IMR-90 (cell line): ENCODE data around the gene MFN2. TPM values are rescaled to one million over a fixed set of nuclear protein-coding genes. Genes with fewer than 3 reads are reported as not detected.

ENCODE experiments used
- ATAC-seq: fragments of 200-7000 bp; cut with Tn5 transposase; 2 replicates; pipeline ENCODE4 v1.9.1; 2020; ENCODE audit warnings: low read depth, mild to moderate bottlenecking, moderate library complexity
- BruUV-seq: library from RNA; stranded (reverse); fragments of 400-500 nt; replicated peaks from 2 replicates; lab custom pipeline; 2021; lab: Mats Ljungman, UMichigan
- CTCF ChIA-PET: fragments of 300-600 bp; formaldehyde crosslinking; extraction: SDS; loops from one replicate; lab custom pipeline; 2021; ENCODE audit warnings: antibody characterized with exemption; lab: Yijun Ruan, JAX
- POLR2A ChIA-PET: fragments of 300-600 bp; sonication (Branson Sonifier 250); formaldehyde crosslinking; loops from one replicate; lab custom pipeline; 2022; ENCODE audit warnings: antibody characterized with exemption; ENCODE audit not compliant: unreplicated experiment; lab: Charles Lee
- DNase-seq: peaks from one replicate; pipeline ENCODE4 v3.0.0; 2013
- H2AFZ ChIP-seq: replicated peaks from 2 replicates; pipeline ENCODE3; 2013; ENCODE audit warnings: low read length, mild to moderate bottlenecking; ENCODE audit not compliant: poor library complexity
- H2AK5ac ChIP-seq: 2 replicates; pipeline ENCODE4 v1.6.1; 2013; ENCODE audit warnings: low read depth, low read length, inconsistent platforms
- H2AK9ac ChIP-seq: replicated peaks from 2 replicates; pipeline ENCODE3; 2013; ENCODE audit warnings: mild to moderate bottlenecking, low read depth, low read length, moderate library complexity; ENCODE audit not compliant: poor library complexity
- H2BK120ac ChIP-seq: 2 replicates; pipeline ENCODE4 v1.6.1; 2013; ENCODE audit warnings: low read depth, low read length, inconsistent platforms
- H2BK15ac ChIP-seq: 3 replicates; pipeline ENCODE4 v1.6.1; 2013; ENCODE audit warnings: low read depth, low read length, inconsistent platforms
- H2BK20ac ChIP-seq: 2 replicates; pipeline ENCODE4 v1.6.1; 2013; ENCODE audit warnings: low read depth, mild to moderate bottlenecking, inconsistent platforms, low read length, moderate library complexity
- H2BK5ac ChIP-seq: 2 replicates; pipeline ENCODE4 v1.6.1; 2013; ENCODE audit warnings: mild to moderate bottlenecking, low read depth, low read length, inconsistent platforms; ENCODE audit not compliant: poor library complexity, severe bottlenecking
- H3K14ac ChIP-seq: replicated peaks from 2 replicates; pipeline ENCODE4 v1.6.1; 2013; ENCODE audit warnings: low read depth, low read length, inconsistent platforms
- H3K18ac ChIP-seq: 2 replicates; pipeline ENCODE4 v1.6.1; 2013; ENCODE audit warnings: low read depth, low read length, control low read depth
- H3K23ac ChIP-seq: 2 replicates; pipeline ENCODE4 v1.6.1; 2013; ENCODE audit warnings: low read depth, low read length, inconsistent platforms
- H3K27ac ChIP-seq: 2 replicates; pipeline ENCODE4 v1.5.1; 2013; ENCODE audit warnings: mild to moderate bottlenecking, control low read depth, low read length; ENCODE audit not compliant: insufficient read depth
- H3K27me3 ChIP-seq: 2 replicates; pipeline ENCODE4 v1.6.1; 2013; ENCODE audit warnings: low read length; ENCODE audit not compliant: control insufficient read depth, insufficient read depth
- H3K36me3 ChIP-seq: 2 replicates; pipeline ENCODE4 v1.6.1; 2013; ENCODE audit warnings: low read length, mixed read lengths; ENCODE audit not compliant: control insufficient read depth, insufficient read depth
- H3K4ac ChIP-seq: 2 replicates; pipeline ENCODE4 v1.6.1; 2013; ENCODE audit warnings: low read depth, low read length, inconsistent platforms
- H3K4me1 ChIP-seq: 2 replicates; pipeline ENCODE4 v1.6.1; 2013; ENCODE audit warnings: low read length, mixed read lengths; ENCODE audit not compliant: control insufficient read depth, insufficient read depth
- H3K4me2 ChIP-seq: 2 replicates; pipeline ENCODE4 v1.6.1; 2013; ENCODE audit warnings: low read depth, mild to moderate bottlenecking, control low read depth, low read length, moderate library complexity
- H3K4me3 ChIP-seq: 2 replicates; pipeline ENCODE4 v1.5.1; 2013; ENCODE audit warnings: low read depth, mild to moderate bottlenecking, control low read depth, low read length, moderate library complexity; ENCODE audit not compliant: insufficient read depth
- H3K56ac ChIP-seq: 2 replicates; pipeline ENCODE4 v1.6.1; 2013; ENCODE audit warnings: low read length, inconsistent platforms; ENCODE audit not compliant: insufficient read depth; ENCODE audit errors: extremely low read depth
- H3K79me1 ChIP-seq, 2 experiments: 2 replicates each; pipeline ENCODE4 v1.6.1; 2013; ENCODE audit warnings: low read length in 2 of 2, inconsistent platforms in 1 of 2, low read depth in 1 of 2
- H3K9ac ChIP-seq: 2 replicates; pipeline ENCODE4 v1.6.1; 2013; ENCODE audit warnings: low read depth, low read length, control low read depth
- H3K9me1 ChIP-seq: 2 replicates; pipeline ENCODE4 v1.6.1; 2013; ENCODE audit warnings: low read length, inconsistent platforms; ENCODE audit not compliant: insufficient read depth
- H3K9me3 ChIP-seq: 2 replicates; pipeline ENCODE4 v1.6.1; 2013; ENCODE audit warnings: low read length; ENCODE audit not compliant: control insufficient read depth, insufficient read depth
- H4K20me1 ChIP-seq: 2 replicates; pipeline ENCODE4 v1.6.1; 2013; ENCODE audit warnings: low read length, inconsistent platforms; ENCODE audit not compliant: insufficient read depth
- H4K5ac ChIP-seq: 2 replicates; pipeline ENCODE4 v1.6.1; 2013; ENCODE audit warnings: mild to moderate bottlenecking, low read depth, low read length, control low read depth
- H4K8ac ChIP-seq, 2 experiments: 2 replicates each; pipeline ENCODE4 v1.6.1; 2013; ENCODE audit warnings: low read depth in 2 of 2, low read length in 2 of 2, control low read depth in 1 of 2, inconsistent platforms in 1 of 2
- H4K91ac ChIP-seq: 2 replicates; pipeline ENCODE4 v1.6.1; 2013; ENCODE audit warnings: low read depth, low read length, inconsistent platforms; ENCODE audit not compliant: insufficient read depth
- BHLHE40 ChIP-seq: fragments of 150-350 bp; IDR thresholded peaks from 2 replicates; pipeline ENCODE4 v1.6.1; 2016; ENCODE audit warnings: mild to moderate bottlenecking, low read depth, low read length
- CHD1 ChIP-seq: IDR thresholded peaks from 2 replicates; pipeline ENCODE4 v1.6.1; 2012; ENCODE audit warnings: low read depth, low read length, improper control_type of control experiment
- CTCF ChIP-seq: conservative IDR thresholded peaks from 2 replicates; pipeline ENCODE4 v1.5.1; 2012; ENCODE audit warnings: mild to moderate bottlenecking, low read depth, low read length, improper control_type of control experiment
- FOS ChIP-seq: fragments of 150-350 bp; IDR thresholded peaks from 2 replicates; pipeline ENCODE4 v1.6.1; 2016; ENCODE audit warnings: low read depth, low read length
- MAFK ChIP-seq: IDR thresholded peaks from 2 replicates; pipeline ENCODE4 v1.6.1; 2012; ENCODE audit warnings: low read depth, low read length, improper control_type of control experiment
- MAZ ChIP-seq: IDR thresholded peaks from 2 replicates; pipeline ENCODE4 v1.6.1; 2012; ENCODE audit warnings: low read depth, mild to moderate bottlenecking, low read length, improper control_type of control experiment, moderate library complexity, borderline replicate concordance
- MXI1 ChIP-seq: IDR thresholded peaks from 2 replicates; pipeline ENCODE4 v1.6.1; 2012; ENCODE audit warnings: low read depth, mild to moderate bottlenecking, low read length, moderate library complexity, borderline replicate concordance
- NFE2L2 ChIP-seq: fragments of 150-350 bp; IDR thresholded peaks from 2 replicates; pipeline ENCODE4 v1.6.1; 2016; ENCODE audit warnings: low read depth, mild to moderate bottlenecking, low read length
- POLR2A ChIP-seq: IDR thresholded peaks from 2 replicates; pipeline ENCODE4 v1.6.1; 2012; ENCODE audit warnings: mild to moderate bottlenecking, low read depth, low read length
- RAD21 ChIP-seq: IDR thresholded peaks from 2 replicates; pipeline ENCODE4 v1.6.1; 2012; ENCODE audit warnings: low read length, improper control_type of control experiment
- RCOR1 ChIP-seq: IDR thresholded peaks from 2 replicates; pipeline ENCODE4 v1.6.1; 2012; ENCODE audit warnings: mild to moderate bottlenecking, low read length, improper control_type of control experiment; ENCODE audit not compliant: insufficient replicate concordance
- WGBS, 2 experiments: methylation state at CpG; one replicate each; pipeline versions ENCODE4 v1.1.5 to v1.1.7; 2013; ENCODE audit warnings: missing lambda C conversion rate in 2 of 2; ENCODE audit not compliant: insufficient read length in 1 of 2; ENCODE audit errors: extremely low coverage in 2 of 2; 5-methylcytosine and 5-hydroxymethylcytosine counted together
- dilution Hi-C: fragments of 300-500 bp; cut with HindIII; formaldehyde crosslinking; loops from one replicate; pipeline ENCODE4 v1.14.3; 2018; ENCODE audit warnings: low sequenced_read_pairs; ENCODE audit not compliant: unreplicated experiment
- in situ Hi-C: fragments of 300-500 bp; cut with MboI; formaldehyde crosslinking; loops from 3 replicates; pipeline ENCODE4 v1.14.3; 2019; ENCODE audit warnings: low sequenced_read_pairs, inconsistent platforms, mixed read lengths
- intact Hi-C: fragments of 100-400 bp; cut with micrococcal nuclease; formaldehyde crosslinking; loops from 2 replicates; pipeline ENCODE4 v1.10.0; 2022
- polyA plus RNA-seq, 3 experiments: library from polyadenylated mRNA; depleted of rRNA; stranded (reverse); fragments of >200 nt; gene quantifications; 2 replicates each; pipeline ENCODE4 v1.2.3, GENCODE V29; 2012; ENCODE audit warnings: low replicate concordance in 1 of 3
- total RNA-seq: library from RNA; depleted of rRNA; stranded (reverse); fragments of >200 nt; gene quantifications from 2 replicates; pipeline ENCODE4 v1.2.3, GENCODE V29; 2012
- TF ChIP-seq, protein P1 (sequence below): fragments of 150-350 bp; IDR thresholded peaks from 2 replicates; pipeline ENCODE4 v1.6.1; 2016; ENCODE audit warnings: low read depth, mild to moderate bottlenecking, low read length, moderate library complexity, borderline replicate concordance
- TF ChIP-seq, protein P2 (sequence below): fragments of 150-350 bp; IDR thresholded peaks from 2 replicates; pipeline ENCODE4 v1.6.1; 2017; ENCODE audit warnings: mild to moderate bottlenecking, antibody characterized with exemption, low read length, low read depth

The MFN2 gene
- total and polyA plus RNA-seq, 2 of the 4 experiments (the other 2 are of a cell fraction): 52.8 to 84.2 TPM

DNA sequence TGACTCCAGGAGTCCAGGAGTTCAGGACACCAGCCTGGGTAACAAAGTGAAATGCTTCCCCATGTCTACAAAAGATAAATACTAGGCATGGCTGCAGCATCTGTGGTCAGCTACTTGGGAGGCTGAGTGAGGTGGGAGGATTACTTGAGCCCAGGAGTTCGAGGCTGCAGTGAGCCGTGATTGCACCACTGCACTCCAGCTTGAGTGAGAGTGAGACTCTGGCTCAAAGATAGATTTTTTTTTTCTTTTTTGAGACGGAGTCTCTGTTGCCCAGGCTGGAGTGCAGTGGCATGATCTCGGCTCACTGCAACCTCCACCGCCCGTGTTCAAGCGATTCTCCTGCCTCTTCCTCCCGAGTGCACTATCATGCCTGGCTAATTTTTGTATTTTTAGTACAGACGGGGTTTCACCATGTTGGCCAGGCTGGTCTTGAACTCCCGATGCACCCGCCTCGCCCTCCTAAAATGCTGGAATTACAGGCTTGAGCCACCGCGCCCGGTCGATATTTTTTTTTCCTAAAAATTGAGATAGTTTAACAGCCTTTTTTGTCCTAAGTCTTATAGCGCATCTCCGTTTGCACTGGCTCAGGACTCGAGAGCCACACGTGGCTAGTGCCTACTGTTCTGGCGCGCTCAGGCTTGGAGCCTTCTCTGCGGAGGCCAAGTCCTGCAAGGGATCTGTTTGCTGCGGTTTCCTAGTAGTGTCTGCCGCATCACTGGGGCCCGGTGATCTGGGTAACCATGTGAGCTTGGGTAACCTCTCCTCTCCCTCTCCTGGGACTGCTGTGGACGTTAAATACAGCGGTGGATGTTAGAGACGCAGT, 1.0 kb upstream of the MFN2 start:
- H4K8ac ChIP-seq: peak overlapping the region; percentile 15 to 87; a peak in 3 of 4 replicates
- H4K20me1 ChIP-seq: peaks cover 16% of the 10 kb centered on the region
- peak overlapping the region; percentile 35; the same call in 1 of the 2 replicates for H2AK5ac ChIP-seq
- H2AFZ ChIP-seq: peak overlapping the region; percentile 96
- H3K4me1 ChIP-seq: peaks cover 5% of the 10 kb centered on the region
- H3K9me3 ChIP-seq: no peaks in the 10 kb centered on the region
- in situ Hi-C loops: no loop called here
- no peak for TF ChIP-seq RCOR1
- TF ChIP-seq RAD21: no peak
- TF ChIP-seq, protein P1, sequence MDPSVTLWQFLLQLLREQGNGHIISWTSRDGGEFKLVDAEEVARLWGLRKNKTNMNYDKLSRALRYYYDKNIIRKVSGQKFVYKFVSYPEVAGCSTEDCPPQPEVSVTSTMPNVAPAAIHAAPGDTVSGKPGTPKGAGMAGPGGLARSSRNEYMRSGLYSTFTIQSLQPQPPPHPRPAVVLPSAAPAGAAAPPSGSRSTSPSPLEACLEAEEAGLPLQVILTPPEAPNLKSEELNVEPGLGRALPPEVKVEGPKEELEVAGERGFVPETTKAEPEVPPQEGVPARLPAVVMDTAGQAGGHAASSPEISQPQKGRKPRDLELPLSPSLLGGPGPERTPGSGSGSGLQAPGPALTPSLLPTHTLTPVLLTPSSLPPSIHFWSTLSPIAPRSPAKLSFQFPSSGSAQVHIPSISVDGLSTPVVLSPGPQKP: no peak
- TF ChIP-seq FOS: no peak
- no peak for TF ChIP-seq MAFK
- no peak for TF ChIP-seq NFE2L2
- TF ChIP-seq POLR2A: no peak
- no peak for TF ChIP-seq MXI1
- TF ChIP-seq BHLHE40: no peak
- no peak for TF ChIP-seq CTCF
- TF ChIP-seq MAZ: no peak
- TF ChIP-seq, protein P2, sequence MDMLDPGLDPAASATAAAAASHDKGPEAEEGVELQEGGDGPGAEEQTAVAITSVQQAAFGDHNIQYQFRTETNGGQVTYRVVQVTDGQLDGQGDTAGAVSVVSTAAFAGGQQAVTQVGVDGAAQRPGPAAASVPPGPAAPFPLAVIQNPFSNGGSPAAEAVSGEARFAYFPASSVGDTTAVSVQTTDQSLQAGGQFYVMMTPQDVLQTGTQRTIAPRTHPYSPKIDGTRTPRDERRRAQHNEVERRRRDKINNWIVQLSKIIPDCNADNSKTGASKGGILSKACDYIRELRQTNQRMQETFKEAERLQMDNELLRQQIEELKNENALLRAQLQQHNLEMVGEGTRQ: no peak
- TF ChIP-seq CHD1: no peak
- 62% methylated on average over 22 of the region's 29 CpGs; no CpG with 5 or more reads in 1 of the 2 experiments for WGBS, 2 experiments
- DNase-seq: no peak
- H3K9ac ChIP-seq: peak overlapping the region; percentile 22; the same call in 1 of the 2 replicates
- H3K9me1 ChIP-seq: no peaks in the 10 kb centered on the region
- H3K56ac ChIP-seq: no peak overlapping the region
- peak overlapping the region; percentile 82 for H3K23ac ChIP-seq
- no peak overlapping the region for H3K18ac ChIP-seq
- peak; percentile 7 for ATAC-seq
- intact Hi-C loops: no loop called here
- no peaks in the 10 kb centered on the region for H3K27me3 ChIP-seq
- ChIA-PET POLR2A (interaction anchor here (0.6 to 1.8 kb wide), 2 partner anchors 70 to 71 kb away, joined by 4 to 9 read pairs; no protein-coding TSS in a partner anchor), CTCF (interaction anchor here (0.8 kb wide), 1 partner anchor 71 kb away, joined by 3 read pairs; no protein-coding TSS in a partner anchor)
- dilution Hi-C loops: no loop called here
- peak overlapping the region; percentile 43 for H3K27ac ChIP-seq
- H2BK15ac ChIP-seq: no peak overlapping the region
- H3K4me2 ChIP-seq: peak overlapping the region; percentile 73
- peaks cover 29 to 35% of the 10 kb centered on the region in 2 experiments for H3K79me1 ChIP-seq
- peak overlapping the region; percentile 80; the same call in 1 of the 2 replicates for H3K14ac ChIP-seq
- H4K5ac ChIP-seq: no peak overlapping the region
- peak overlapping the region; percentile 90 for H3K4ac ChIP-seq
- no TSS peak for BruUV-seq
- peak overlapping the region; percentile 70; the same call in 1 of the 2 replicates for H4K91ac ChIP-seq
- H2AK9ac ChIP-seq: peak overlapping the region; percentile 28
- peak overlapping the region; percentile 72 for H3K4me3 ChIP-seq
- H3K36me3 ChIP-seq: peaks cover 29% of the 10 kb centered on the region
- no peak overlapping the region for H2BK20ac ChIP-seq
- peak overlapping the region; percentile 16; the same call in 1 of the 2 replicates for H2BK120ac ChIP-seq
- H2BK5ac ChIP-seq: peak overlapping the region; percentile 2
